HL-60 (cell line): Measurements from ENCODE around the gene ZNF322.

Source experiments
- DNase-seq, 2 experiments: peaks; one replicate each; pipeline ENCODE4 v3.0.0-alpha.2; 2010 to 2020; ENCODE audit warnings: low read depth in 1 of 2, low spot score in 1 of 2
- H3K27ac ChIP-seq: fragments of 250-450 bp; sonication (Bioruptor Pico); replicated peaks from 2 replicates; pipeline ENCODE4 v1.5.1; 2020; ENCODE audit warnings: mild to moderate bottlenecking, moderate library complexity
- H3K27me3 ChIP-seq: fragments of 250-450 bp; sonication (Bioruptor Pico); 2 replicates; pipeline ENCODE4 v1.5.1; 2021; ENCODE audit warnings: mild to moderate bottlenecking, moderate library complexity; ENCODE audit not compliant: insufficient read depth, poor library complexity, severe bottlenecking
- H3K4me3 ChIP-seq: replicated peaks from 2 replicates; pipeline ENCODE4 v1.5.1; 2011; ENCODE audit warnings: mild to moderate bottlenecking, control low read depth, low read length; ENCODE audit not compliant: insufficient read depth
- CTCF ChIP-seq: IDR thresholded peaks from one replicate; pipeline ENCODE4 v1.5.1; 2011; ENCODE audit warnings: low read length, control low read depth, inconsistent platforms; ENCODE audit not compliant: insufficient read depth
- GABPA ChIP-seq: IDR thresholded peaks from 2 replicates; pipeline ENCODE4 v1.6.1; 2012; ENCODE audit warnings: low read depth
- POLR2AphosphoS5 ChIP-seq: IDR thresholded peaks from 2 replicates; pipeline ENCODE4 v1.6.1; 2012; ENCODE audit warnings: low read depth
- REST ChIP-seq: IDR thresholded peaks from 2 replicates; pipeline ENCODE4 v1.6.1; 2012; ENCODE audit warnings: low read depth; ENCODE audit not compliant: insufficient replicate concordance
- SPI1 ChIP-seq: IDR thresholded peaks from 2 replicates; pipeline ENCODE4 v1.6.1; 2012; ENCODE audit warnings: low read depth, mild to moderate bottlenecking, borderline replicate concordance

Gene ZNF322

GRCh38 chr6:26604797-26605196 is 54.7 kb downstream of the ZNF322 start:
- TF ChIP-seq SPI1 (no peak), CTCF (no peak)
- no peak for DNase-seq
- no peak overlapping the region for H3K4me3 ChIP-seq
- H3K27me3 ChIP-seq: no peaks in the 10 kb centered on the region
- H3K27ac ChIP-seq: no peak overlapping the region

- Histone ChIP-seq H3K27me3 (no peaks in the 10 kb centered on the region), H3K27ac (no peak overlapping the region), H3K4me3 (no peak overlapping the region)
- TF ChIP-seq CTCF: no peak
- peak; percentile 12; the same call in 1 of the 2 replicates for TF ChIP-seq SPI1
- DNase-seq: no peak
These were observed 55.5 kb downstream of the ZNF322 start for GRCh38 chr6:26604026-26604425.

- Histone ChIP-seq H3K27me3 (no peaks in the 10 kb centered on the region), H3K27ac (no peak overlapping the region), H3K4me3 (no peak overlapping the region)
- DNase-seq: no peak
- TF ChIP-seq GABPA (no peak), SPI1 (no peak), REST (no peak), CTCF (no peak), POLR2AphosphoS5 (no peak)
These were observed 57.3 kb downstream of the ZNF322 start for GRCh38 chr6:26602262-26602661.

- Histone ChIP-seq H3K27ac (no peak overlapping the region), H3K4me3 (no peak overlapping the region), H3K27me3 (no peaks in the 10 kb centered on the region)
- TF ChIP-seq GABPA (no peak), POLR2AphosphoS5 (no peak), REST (no peak), CTCF (no peak), SPI1 (no peak)
- no peak for DNase-seq
These were observed 58.8 kb downstream of the ZNF322 start for GRCh38 chr6:26600759-26601158.
